ENCODE results near the gene SPON2.

DNA sequence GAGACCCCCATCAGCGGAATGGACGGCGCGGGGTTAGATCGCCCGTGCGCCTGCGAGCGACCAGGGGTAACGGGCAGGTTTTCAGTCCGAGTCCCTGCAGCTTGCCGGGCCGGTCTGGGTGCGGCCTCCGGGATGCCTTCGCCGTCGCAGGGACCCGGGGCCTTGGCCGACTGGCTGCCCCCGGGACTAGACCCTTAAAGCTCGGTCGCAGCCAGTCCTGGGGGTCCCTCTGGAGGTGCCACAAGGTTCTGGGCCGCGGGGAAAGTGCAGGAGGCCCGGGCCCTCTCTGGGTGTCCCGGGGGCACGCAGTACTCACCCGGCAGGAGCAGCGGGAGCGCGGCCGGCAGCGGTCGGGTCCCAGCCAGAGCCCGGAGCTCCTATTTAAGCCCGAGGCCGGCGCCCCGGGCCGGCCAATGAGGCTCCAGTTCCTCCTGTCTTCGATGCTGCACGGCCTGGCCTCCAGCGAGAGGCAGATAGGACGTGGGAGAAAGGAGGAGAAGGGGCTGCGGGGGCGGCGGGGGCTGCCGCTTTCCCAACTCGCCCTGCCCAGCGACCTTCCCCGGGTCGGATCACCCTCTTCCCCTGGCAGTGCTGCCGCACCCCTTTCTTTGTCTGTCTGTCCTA lies at the start of gene SPON2:
- TF ChIP-seq CTCF (IDR thresholded peaks at IDR 0.05) (no peak), TCF7L2 (IDR thresholded peaks at IDR 0.05; ENCODE audit: low read depth, low read length) (no peak), SIN3A (IDR thresholded peaks at IDR 0.05; ENCODE audit: borderline replicate concordance, insufficient read depth, low read depth, low read length) (no peak)

All from Panc1 (cell line).